ENCODE results near the gene DLX4. TPM values are rescaled to one million over a fixed set of nuclear protein-coding genes. Genes with fewer than 3 reads are reported as not detected.

Gene DLX4
- total RNA-seq, 1 experiment from 2014 or later, result 11.2 TPM

DNA sequence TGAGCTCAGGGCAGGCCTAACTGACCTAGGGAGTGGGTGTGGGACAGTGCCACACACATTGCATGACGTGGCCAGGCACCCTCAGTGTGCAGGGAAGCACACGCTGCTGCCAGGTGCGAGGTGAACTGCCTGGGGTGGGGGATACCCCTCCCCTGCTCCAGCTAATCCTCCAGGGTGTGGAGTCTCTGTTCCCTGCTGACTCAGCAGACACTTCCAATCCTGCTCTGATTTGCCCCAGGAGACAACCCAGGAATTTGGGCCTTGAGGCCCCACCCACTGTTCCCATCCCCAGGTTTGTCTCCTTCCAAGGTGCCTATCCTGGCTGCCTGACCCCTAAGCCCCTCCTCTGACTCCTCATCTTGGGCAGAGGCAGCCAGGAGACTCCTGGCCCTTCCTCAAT, 15.3 kb downstream of the DLX4 start:
- Histone ChIP-seq H3K4me1 (ENCODE audit: control insufficient read depth, insufficient read depth, low read length) (peaks cover 29% of the 10 kb centered on the region), H3K27me3 (ENCODE audit: control insufficient read depth, insufficient read depth, low read length) (no peaks in the 10 kb centered on the region), H3K36me3 (ENCODE audit: control insufficient read depth, insufficient read depth, low read length) (no peaks in the 10 kb centered on the region), H3K9me3 (ENCODE audit: control insufficient read depth, insufficient read depth, low read depth, low read length) (no peaks in the 10 kb centered on the region), H3K27ac (ENCODE audit: low read length) (no peak overlapping the region), H3K4me3 (ENCODE audit: low read depth in 2 of 2, low read length in 2 of 2) (no peak overlapping the region)
- BruUV-seq (replicated peaks), result no TSS peak
- DNase-seq (ENCODE audit: low read depth, low spot score) (no peak), ATAC-seq (no peak)
- no peak for TF ChIP-seq TCF7L2 (IDR thresholded peaks at IDR 0.05; ENCODE audit: low read depth, low read length)
- TF ChIP-seq, protein P1, sequence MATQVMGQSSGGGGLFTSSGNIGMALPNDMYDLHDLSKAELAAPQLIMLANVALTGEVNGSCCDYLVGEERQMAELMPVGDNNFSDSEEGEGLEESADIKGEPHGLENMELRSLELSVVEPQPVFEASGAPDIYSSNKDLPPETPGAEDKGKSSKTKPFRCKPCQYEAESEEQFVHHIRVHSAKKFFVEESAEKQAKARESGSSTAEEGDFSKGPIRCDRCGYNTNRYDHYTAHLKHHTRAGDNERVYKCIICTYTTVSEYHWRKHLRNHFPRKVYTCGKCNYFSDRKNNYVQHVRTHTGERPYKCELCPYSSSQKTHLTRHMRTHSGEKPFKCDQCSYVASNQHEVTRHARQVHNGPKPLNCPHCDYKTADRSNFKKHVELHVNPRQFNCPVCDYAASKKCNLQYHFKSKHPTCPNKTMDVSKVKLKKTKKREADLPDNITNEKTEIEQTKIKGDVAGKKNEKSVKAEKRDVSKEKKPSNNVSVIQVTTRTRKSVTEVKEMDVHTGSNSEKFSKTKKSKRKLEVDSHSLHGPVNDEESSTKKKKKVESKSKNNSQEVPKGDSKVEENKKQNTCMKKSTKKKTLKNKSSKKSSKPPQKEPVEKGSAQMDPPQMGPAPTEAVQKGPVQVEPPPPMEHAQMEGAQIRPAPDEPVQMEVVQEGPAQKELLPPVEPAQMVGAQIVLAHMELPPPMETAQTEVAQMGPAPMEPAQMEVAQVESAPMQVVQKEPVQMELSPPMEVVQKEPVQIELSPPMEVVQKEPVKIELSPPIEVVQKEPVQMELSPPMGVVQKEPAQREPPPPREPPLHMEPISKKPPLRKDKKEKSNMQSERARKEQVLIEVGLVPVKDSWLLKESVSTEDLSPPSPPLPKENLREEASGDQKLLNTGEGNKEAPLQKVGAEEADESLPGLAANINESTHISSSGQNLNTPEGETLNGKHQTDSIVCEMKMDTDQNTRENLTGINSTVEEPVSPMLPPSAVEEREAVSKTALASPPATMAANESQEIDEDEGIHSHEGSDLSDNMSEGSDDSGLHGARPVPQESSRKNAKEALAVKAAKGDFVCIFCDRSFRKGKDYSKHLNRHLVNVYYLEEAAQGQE (IDR thresholded peaks at IDR 0.05; ENCODE audit: insufficient read depth in 1 of 2, low read depth in 2 of 2, low read length in 1 of 2), result no peak
- TF ChIP-seq, protein P2, sequence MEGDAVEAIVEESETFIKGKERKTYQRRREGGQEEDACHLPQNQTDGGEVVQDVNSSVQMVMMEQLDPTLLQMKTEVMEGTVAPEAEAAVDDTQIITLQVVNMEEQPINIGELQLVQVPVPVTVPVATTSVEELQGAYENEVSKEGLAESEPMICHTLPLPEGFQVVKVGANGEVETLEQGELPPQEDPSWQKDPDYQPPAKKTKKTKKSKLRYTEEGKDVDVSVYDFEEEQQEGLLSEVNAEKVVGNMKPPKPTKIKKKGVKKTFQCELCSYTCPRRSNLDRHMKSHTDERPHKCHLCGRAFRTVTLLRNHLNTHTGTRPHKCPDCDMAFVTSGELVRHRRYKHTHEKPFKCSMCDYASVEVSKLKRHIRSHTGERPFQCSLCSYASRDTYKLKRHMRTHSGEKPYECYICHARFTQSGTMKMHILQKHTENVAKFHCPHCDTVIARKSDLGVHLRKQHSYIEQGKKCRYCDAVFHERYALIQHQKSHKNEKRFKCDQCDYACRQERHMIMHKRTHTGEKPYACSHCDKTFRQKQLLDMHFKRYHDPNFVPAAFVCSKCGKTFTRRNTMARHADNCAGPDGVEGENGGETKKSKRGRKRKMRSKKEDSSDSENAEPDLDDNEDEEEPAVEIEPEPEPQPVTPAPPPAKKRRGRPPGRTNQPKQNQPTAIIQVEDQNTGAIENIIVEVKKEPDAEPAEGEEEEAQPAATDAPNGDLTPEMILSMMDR (IDR thresholded peaks at IDR 0.05), result no peak
- no peak for TF ChIP-seq SIN3A (IDR thresholded peaks at IDR 0.05; ENCODE audit: borderline replicate concordance, insufficient read depth, low read depth, low read length)
- TF ChIP-seq POLR2AphosphoS5 (IDR thresholded peaks at IDR 0.05; ENCODE audit: low read depth, low read length), result no peak
- ChIA-PET POLR2A (no interaction called here), CTCF (no interaction called here)
- in situ Hi-C loops (cut with HindIII; ENCODE audit: low pct_unique_long_range_greater_than_20kb, low sequenced_read_pairs) (no loop called here), intact Hi-C loops (cut with micrococcal nuclease; ENCODE audit: unreplicated experiment) (no loop called here)

DNA sequence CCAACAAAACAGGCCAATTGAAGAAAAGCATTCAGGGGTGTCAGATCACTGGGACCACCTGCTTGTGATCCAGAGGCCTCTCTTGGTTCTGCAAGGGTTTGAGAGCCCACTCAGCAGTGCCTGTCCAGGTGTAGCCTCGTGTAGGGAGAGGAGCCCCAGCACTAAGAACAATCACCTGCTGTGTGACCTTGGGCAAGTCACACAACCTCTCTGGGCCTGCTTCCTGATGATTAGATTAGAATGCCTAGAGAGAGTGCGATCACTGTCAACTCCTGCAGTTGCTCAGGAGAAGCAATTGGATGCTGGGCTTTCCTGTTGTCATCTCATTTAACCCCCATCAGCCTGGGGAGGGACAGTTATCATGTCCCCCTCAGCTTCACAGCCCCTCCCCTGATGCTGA, 15.8 kb downstream of the DLX4 start:
- TF ChIP-seq TCF7L2 (IDR thresholded peaks at IDR 0.05; ENCODE audit: low read depth, low read length) (no peak), POLR2AphosphoS5 (IDR thresholded peaks at IDR 0.05; ENCODE audit: low read depth, low read length) (no peak), SIN3A (IDR thresholded peaks at IDR 0.05; ENCODE audit: borderline replicate concordance, insufficient read depth, low read depth, low read length) (no peak)
- TF ChIP-seq, protein P1 (IDR thresholded peaks at IDR 0.05; ENCODE audit: insufficient read depth in 1 of 2, low read depth in 2 of 2, low read length in 1 of 2), result no peak
- TF ChIP-seq, protein P2 (IDR thresholded peaks at IDR 0.05), result no peak
- Histone ChIP-seq H3K4me1 (ENCODE audit: control insufficient read depth, insufficient read depth, low read length) (peaks cover 29% of the 10 kb centered on the region), H3K4me3 (ENCODE audit: low read depth in 2 of 2, low read length in 2 of 2) (no peak overlapping the region), H3K36me3 (ENCODE audit: control insufficient read depth, insufficient read depth, low read length) (no peaks in the 10 kb centered on the region), H3K27me3 (ENCODE audit: control insufficient read depth, insufficient read depth, low read length) (no peaks in the 10 kb centered on the region), H3K27ac (ENCODE audit: low read length) (no peak overlapping the region), H3K9me3 (ENCODE audit: control insufficient read depth, insufficient read depth, low read depth, low read length) (no peaks in the 10 kb centered on the region)
- BruUV-seq (replicated peaks), result no TSS peak
- intact Hi-C loops (cut with micrococcal nuclease; ENCODE audit: unreplicated experiment) (no loop called here), in situ Hi-C loops (cut with HindIII; ENCODE audit: low pct_unique_long_range_greater_than_20kb, low sequenced_read_pairs) (no loop called here)
- POLR2A ChIA-PET, result no interaction called here
- ATAC-seq, result no peak
- DNase-seq (ENCODE audit: low read depth, low spot score), result no peak
- CTCF ChIA-PET, result no interaction called here

Measured in Panc1 (cell line).